ENCODE results near the gene LEKR1. TPM values are rescaled to one million over a fixed set of nuclear protein-coding genes. Genes with fewer than 3 reads are reported as not detected.

The LEKR1 gene
- total RNA-seq, 1 donor from 2014 or later: under 0.01 TPM

DNA sequence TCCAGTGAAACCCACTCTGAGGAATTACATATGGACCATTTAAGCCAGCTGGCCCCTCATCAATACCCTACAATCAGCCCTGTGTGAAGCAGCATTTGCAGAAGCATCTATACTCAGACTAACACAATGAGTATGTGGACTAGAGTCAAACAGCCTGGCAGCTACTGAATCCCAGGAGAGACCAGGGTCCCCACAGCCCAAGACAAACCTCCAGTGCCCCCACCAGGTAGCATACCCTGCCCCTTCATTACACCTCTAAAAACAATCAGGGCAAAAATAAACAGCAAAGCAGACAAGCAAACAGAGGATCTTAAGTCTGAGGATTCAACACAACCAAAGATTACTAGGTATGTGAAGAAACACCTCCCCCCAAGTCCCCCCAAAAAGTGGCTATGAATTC is 157.4 kb downstream of the LEKR1 start:
- DNase-seq (ENCODE audit: low read depth) (no peak), FAIRE-seq (no peak)
- Histone ChIP-seq H3K4me3 (ENCODE audit: low read depth, low read length) (no peak overlapping the region), H3K27me3 (ENCODE audit: control insufficient read depth, insufficient read depth, low read length) (no peaks in the 10 kb centered on the region), H3K36me3 (ENCODE audit: control insufficient read depth, insufficient read depth, low read length) (no peaks in the 10 kb centered on the region)
- no peak for TF ChIP-seq CTCF (IDR thresholded peaks at IDR 0.05; ENCODE audit: insufficient read depth, low read length, severe bottlenecking)

GRCh38 chr3:156985711-156986110 is 159.6 kb downstream of the LEKR1 start:
- no peak overlapping the region for H3K4me3 ChIP-seq (ENCODE audit: low read depth, low read length)
- no peaks in the 10 kb centered on the region for H3K27me3 ChIP-seq (ENCODE audit: control insufficient read depth, insufficient read depth, low read length)
- DNase-seq (ENCODE audit: low read depth) (no peak), FAIRE-seq (no peak)
- no peaks in the 10 kb centered on the region for H3K36me3 ChIP-seq (ENCODE audit: control insufficient read depth, insufficient read depth, low read length)
- no peak for TF ChIP-seq CTCF (IDR thresholded peaks at IDR 0.05; ENCODE audit: insufficient read depth, low read length, severe bottlenecking)

DNA sequence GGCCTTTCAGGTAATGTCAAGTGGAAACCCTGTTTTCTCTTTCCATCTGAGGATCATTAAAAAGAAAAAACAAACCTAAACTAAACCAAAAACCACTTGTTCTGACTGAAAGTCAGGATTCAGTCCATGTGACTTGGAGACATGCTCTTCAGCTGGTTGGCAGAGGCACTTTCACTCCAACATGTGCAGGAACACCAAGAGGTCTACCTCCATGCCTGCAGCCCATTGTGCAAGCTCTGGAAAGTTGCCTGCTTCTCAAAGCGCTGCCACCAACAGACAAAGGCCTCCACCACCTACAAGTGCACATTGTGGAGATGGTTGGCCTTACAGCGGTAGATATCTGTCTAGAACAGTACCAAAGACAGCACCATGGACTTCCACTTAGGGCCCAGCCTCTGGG is 161.8 kb downstream of the LEKR1 start:
- no peak for TF ChIP-seq CTCF (IDR thresholded peaks at IDR 0.05; ENCODE audit: insufficient read depth, low read length, severe bottlenecking)
- FAIRE-seq (no peak), DNase-seq (ENCODE audit: low read depth) (no peak)

DNA sequence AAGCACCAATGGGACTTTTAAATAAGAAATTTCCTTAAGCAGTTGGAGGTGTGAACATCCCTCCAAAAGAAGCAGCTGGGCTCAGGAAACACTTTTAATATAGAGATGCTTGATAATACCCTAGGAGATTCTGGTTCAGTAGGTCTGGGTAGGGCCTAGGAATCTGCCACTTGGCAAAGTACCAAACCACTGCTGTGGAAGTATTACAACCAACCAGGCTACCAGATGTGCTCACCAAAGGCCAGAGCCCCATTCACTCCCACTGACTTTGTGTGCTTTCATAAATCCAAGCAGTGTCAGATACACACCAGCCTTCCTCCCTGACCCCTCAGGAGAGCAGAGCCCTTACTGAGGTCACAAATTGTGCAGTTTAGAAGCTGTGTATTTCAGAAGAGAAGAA is 171.2 kb downstream of the LEKR1 start:
- no peak for TF ChIP-seq CTCF (IDR thresholded peaks at IDR 0.05; ENCODE audit: insufficient read depth, low read length, severe bottlenecking)
- H3K27me3 ChIP-seq (ENCODE audit: control insufficient read depth, insufficient read depth, low read length): no peaks in the 10 kb centered on the region
- H3K4me3 ChIP-seq (ENCODE audit: low read depth, low read length): no peak overlapping the region
- FAIRE-seq (no peak), DNase-seq (ENCODE audit: low read depth) (peak; percentile 2)
- H3K36me3 ChIP-seq (ENCODE audit: control insufficient read depth, insufficient read depth, low read length): no peaks in the 10 kb centered on the region

More for the DNA sequence above, 161.8 kb downstream of the LEKR1 start:
- H3K36me3 ChIP-seq (ENCODE audit: control insufficient read depth, insufficient read depth, low read length): no peaks in the 10 kb centered on the region
- no peaks in the 10 kb centered on the region for H3K27me3 ChIP-seq (ENCODE audit: control insufficient read depth, insufficient read depth, low read length)
- H3K4me3 ChIP-seq (ENCODE audit: low read depth, low read length): no peak overlapping the region

DNA sequence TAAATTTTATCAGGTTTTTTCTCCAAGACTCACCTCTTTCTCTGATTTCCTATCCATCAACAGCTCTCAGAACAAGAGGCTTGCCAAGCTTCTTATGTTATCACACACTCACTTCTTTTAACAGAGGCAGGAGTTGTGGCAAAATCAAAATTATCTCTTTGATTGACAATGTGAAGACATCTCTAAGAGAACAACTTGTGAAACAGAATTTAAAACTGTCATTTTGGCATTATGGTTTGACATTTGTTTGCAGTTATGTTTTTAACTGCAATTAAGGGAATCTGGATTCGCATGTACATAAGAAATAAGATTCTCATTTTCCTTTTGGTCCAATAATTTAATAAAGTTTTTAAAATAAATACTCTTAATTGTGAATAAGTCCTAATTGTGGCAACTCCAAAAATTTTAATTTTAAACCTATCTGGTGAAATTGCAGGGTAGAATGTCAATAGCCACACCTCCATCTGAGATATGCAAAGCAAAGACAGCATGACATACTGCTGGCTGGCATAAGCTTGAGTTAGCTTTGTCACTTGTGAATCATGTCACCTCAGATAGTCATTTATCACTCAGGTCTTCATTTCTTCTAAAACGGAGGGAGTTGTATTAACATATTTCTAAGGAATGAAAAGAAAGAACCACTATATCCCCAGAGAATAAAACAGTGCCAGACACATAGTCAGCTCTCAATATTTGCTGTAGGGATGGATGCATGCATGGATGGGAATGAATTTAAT is 175.2 kb downstream of the LEKR1 start:
- no peak overlapping the region for H3K4me3 ChIP-seq (ENCODE audit: low read depth, low read length)
- no peaks in the 10 kb centered on the region for H3K27me3 ChIP-seq (ENCODE audit: control insufficient read depth, insufficient read depth, low read length)
- FAIRE-seq (no peak), DNase-seq (ENCODE audit: low read depth) (no peak)
- no peak for TF ChIP-seq CTCF (IDR thresholded peaks at IDR 0.05; ENCODE audit: insufficient read depth, low read length, severe bottlenecking)
- no peaks in the 10 kb centered on the region for H3K36me3 ChIP-seq (ENCODE audit: control insufficient read depth, insufficient read depth, low read length)

DNA sequence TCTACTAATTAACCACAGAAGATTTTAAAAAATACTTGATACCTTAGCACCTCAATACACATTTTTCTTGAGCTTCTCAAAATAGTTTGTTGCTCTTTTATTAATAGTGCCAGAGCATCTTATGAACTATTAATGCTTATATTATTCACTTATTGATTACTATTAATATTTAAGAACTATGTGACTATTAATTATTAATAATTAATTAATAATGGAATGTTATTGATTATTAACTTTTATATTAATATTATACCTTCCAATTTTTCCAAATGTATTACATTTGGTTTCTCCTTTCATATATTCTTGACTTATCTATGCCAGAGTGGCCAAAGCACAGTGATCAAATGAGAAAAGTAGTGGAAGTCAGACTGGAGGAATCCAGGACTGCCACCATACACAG is 195.5 kb downstream of the LEKR1 start:
- Histone ChIP-seq H3K27me3 (ENCODE audit: control insufficient read depth, insufficient read depth, low read length) (no peaks in the 10 kb centered on the region), H3K4me3 (ENCODE audit: low read depth, low read length) (no peak overlapping the region), H3K36me3 (ENCODE audit: control insufficient read depth, insufficient read depth, low read length) (no peaks in the 10 kb centered on the region)
- FAIRE-seq (no peak), DNase-seq (ENCODE audit: low read depth) (no peak)
- no peak for TF ChIP-seq CTCF (IDR thresholded peaks at IDR 0.05; ENCODE audit: insufficient read depth, low read length, severe bottlenecking)
